GM12874 (cell line): Measurements from ENCODE around the gene GALNT16.

Experiments used
- TF ChIP-seq, protein P1 (sequence below): IDR thresholded peaks from 2 replicates; pipeline ENCODE4 v1.5.1; 2011; ENCODE audit warnings: low read depth, mild to moderate bottlenecking, control low read depth, low read length, moderate library complexity; ENCODE audit not compliant: insufficient read depth

Gene GALNT16

DNA sequence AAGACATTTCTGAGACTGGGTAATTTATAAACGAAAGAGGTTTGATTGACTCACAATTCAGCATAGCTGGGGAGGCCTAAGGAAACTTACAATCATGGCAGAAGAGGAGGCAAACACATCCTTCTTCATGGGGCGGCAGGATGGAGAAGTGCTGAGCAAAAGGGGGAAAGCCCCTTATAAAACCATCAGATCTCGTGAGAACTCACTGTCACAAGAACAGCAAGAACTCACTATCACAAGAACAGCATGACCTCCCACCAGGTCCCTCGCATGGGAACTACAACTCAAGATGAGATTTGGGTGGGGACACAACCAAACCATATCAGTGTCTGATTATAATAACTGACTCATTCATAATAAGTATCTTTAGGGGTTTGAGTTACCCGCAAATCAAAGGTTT, 144.9 kb downstream of the GALNT16 start:
- TF ChIP-seq, protein P1, sequence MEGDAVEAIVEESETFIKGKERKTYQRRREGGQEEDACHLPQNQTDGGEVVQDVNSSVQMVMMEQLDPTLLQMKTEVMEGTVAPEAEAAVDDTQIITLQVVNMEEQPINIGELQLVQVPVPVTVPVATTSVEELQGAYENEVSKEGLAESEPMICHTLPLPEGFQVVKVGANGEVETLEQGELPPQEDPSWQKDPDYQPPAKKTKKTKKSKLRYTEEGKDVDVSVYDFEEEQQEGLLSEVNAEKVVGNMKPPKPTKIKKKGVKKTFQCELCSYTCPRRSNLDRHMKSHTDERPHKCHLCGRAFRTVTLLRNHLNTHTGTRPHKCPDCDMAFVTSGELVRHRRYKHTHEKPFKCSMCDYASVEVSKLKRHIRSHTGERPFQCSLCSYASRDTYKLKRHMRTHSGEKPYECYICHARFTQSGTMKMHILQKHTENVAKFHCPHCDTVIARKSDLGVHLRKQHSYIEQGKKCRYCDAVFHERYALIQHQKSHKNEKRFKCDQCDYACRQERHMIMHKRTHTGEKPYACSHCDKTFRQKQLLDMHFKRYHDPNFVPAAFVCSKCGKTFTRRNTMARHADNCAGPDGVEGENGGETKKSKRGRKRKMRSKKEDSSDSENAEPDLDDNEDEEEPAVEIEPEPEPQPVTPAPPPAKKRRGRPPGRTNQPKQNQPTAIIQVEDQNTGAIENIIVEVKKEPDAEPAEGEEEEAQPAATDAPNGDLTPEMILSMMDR, result no peak

DNA sequence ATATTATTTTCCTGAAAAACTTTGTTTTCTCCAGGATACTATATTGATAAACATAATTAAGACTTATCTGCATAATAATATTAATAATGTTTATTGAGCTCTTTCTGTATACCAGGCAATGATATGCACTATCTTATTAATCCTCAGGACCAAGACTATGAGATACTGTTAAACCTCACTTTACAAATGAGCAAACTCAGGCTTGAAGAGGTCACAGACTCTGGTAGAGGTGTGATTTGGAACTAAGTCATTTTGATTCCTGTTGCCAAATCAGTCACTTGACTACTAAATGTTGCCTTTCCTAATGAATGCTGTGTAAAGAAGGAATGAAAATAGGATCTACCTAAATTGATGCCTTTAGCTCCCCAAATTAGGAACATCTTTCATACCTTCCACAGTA, 145.8 kb downstream of the GALNT16 start:
- TF ChIP-seq, protein P1, result no peak
